ENCODE results near the gene CDH23. TPM values are rescaled to one million over a fixed set of nuclear protein-coding genes. Genes with fewer than 3 reads are reported as not detected.

CDH23 gene
- total RNA-seq, 4 donors from 2014 or later, result 14.4 to 29.6 (median 19.7) TPM

GRCh38 chr10:71578069-71578468, 181.3 kb downstream of the CDH23 start:
- Histone ChIP-seq H3K9me3 (no peaks in the 10 kb centered on the region), H3K27ac (replicated peaks in 1 of 4) (no peak overlapping the region), H3K36me3 (peaks cover 0 to 8% (median 0%) of the 10 kb centered on the region in 4 donors), H3K27me3 (no peaks in the 10 kb centered on the region), H3K4me3 (no peak overlapping the region), H3K4me1 (peaks cover 0 to 16% (median 14%) of the 10 kb centered on the region in 4 donors)
- no peak for DNase-seq (ENCODE audit: extremely low spot score)
- intact Hi-C loops (cut with DNase I), result no loop called here
- 88% methylated on average over 10 of the region's 10 CpGs for WGBS
- TF ChIP-seq POLR2A (IDR thresholded peaks at IDR 0.05; ENCODE audit: low read depth) (no peak), EP300 (IDR thresholded peaks at IDR 0.05) (no peak)
- TF ChIP-seq, protein P1, sequence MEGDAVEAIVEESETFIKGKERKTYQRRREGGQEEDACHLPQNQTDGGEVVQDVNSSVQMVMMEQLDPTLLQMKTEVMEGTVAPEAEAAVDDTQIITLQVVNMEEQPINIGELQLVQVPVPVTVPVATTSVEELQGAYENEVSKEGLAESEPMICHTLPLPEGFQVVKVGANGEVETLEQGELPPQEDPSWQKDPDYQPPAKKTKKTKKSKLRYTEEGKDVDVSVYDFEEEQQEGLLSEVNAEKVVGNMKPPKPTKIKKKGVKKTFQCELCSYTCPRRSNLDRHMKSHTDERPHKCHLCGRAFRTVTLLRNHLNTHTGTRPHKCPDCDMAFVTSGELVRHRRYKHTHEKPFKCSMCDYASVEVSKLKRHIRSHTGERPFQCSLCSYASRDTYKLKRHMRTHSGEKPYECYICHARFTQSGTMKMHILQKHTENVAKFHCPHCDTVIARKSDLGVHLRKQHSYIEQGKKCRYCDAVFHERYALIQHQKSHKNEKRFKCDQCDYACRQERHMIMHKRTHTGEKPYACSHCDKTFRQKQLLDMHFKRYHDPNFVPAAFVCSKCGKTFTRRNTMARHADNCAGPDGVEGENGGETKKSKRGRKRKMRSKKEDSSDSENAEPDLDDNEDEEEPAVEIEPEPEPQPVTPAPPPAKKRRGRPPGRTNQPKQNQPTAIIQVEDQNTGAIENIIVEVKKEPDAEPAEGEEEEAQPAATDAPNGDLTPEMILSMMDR (IDR thresholded peaks at IDR 0.05), result no peak

GRCh38 chr10:71579668-71580067, 182.9 kb downstream of the CDH23 start:
- H3K36me3 ChIP-seq, result peaks cover 0 to 2% (median 0%) of the 10 kb centered on the region in 4 donors
- intact Hi-C loops (cut with DNase I), result no loop called here
- no peak for DNase-seq (ENCODE audit: extremely low spot score)
- no peaks in the 10 kb centered on the region for H3K27me3 ChIP-seq
- H3K4me3 ChIP-seq, result no peak overlapping the region
- 97% methylated on average over 4 of the region's 5 CpGs for WGBS
- peaks cover 0 to 15% (median 14%) of the 10 kb centered on the region in 4 donors for H3K4me1 ChIP-seq
- TF ChIP-seq POLR2AphosphoS5 (IDR thresholded peaks at IDR 0.05), result no peak
- no peak for TF ChIP-seq EP300 (IDR thresholded peaks at IDR 0.05)
- no peak for TF ChIP-seq POLR2A (IDR thresholded peaks at IDR 0.05; ENCODE audit: low read depth)
- TF ChIP-seq, protein P1 (IDR thresholded peaks at IDR 0.05), result no peak
- H3K27ac ChIP-seq (replicated peaks in 1 of 4), result no peak overlapping the region
- H3K9me3 ChIP-seq, result no peaks in the 10 kb centered on the region

DNA sequence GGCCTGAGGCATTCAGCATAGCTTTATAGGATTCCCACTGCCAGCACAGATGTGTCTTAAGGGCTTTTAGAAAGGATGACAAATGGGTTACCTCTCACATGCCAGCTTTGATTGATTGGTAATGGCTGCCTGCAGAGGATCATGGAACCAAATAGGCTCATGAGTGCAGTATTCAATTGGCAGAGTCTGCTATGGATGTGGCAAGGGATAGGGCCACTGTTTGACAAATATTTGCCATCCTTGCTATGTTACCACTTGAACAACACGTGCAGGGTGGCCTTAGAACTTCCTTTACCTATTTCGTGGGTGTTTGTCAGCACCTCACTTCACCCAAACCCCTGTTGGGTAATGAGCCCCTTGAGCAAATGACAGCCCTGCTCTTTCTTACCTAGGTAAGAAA, 183.7 kb downstream of the CDH23 start:
- Histone ChIP-seq H3K27me3 (no peaks in the 10 kb centered on the region), H3K9me3 (no peaks in the 10 kb centered on the region), H3K27ac (replicated peaks in 1 of 4) (no peak overlapping the region), H3K36me3 (no peaks in the 10 kb centered on the region), H3K4me3 (no peak overlapping the region), H3K4me1 (peaks cover 0 to 9% (median 7%) of the 10 kb centered on the region in 4 donors)
- WGBS, result 83% methylated on average over 2 of the region's 2 CpGs
- intact Hi-C loops (cut with DNase I), result no loop called here
- TF ChIP-seq, protein P1 (IDR thresholded peaks at IDR 0.05), result no peak
- TF ChIP-seq POLR2AphosphoS5 (IDR thresholded peaks at IDR 0.05), result no peak
- TF ChIP-seq POLR2A (IDR thresholded peaks at IDR 0.05; ENCODE audit: low read depth), result no peak
- no peak for TF ChIP-seq EP300 (IDR thresholded peaks at IDR 0.05)
- DNase-seq (ENCODE audit: extremely low spot score), result no peak

GRCh38 chr10:71580926-71581325, 184.2 kb downstream of the CDH23 start:
- DNase-seq (ENCODE audit: extremely low spot score), result no peak
- Histone ChIP-seq H3K4me1 (peaks cover 0 to 4% (median 2%) of the 10 kb centered on the region in 4 donors), H3K36me3 (no peaks in the 10 kb centered on the region), H3K9me3 (no peaks in the 10 kb centered on the region), H3K27ac (replicated peaks in 1 of 4) (no peak overlapping the region), H3K27me3 (no peaks in the 10 kb centered on the region), H3K4me3 (no peak overlapping the region)
- 86% methylated on average over 1 of the region's 2 CpGs for WGBS
- TF ChIP-seq POLR2A (IDR thresholded peaks at IDR 0.05; ENCODE audit: low read depth) (no peak), POLR2AphosphoS5 (IDR thresholded peaks at IDR 0.05) (no peak), EP300 (IDR thresholded peaks at IDR 0.05) (no peak)
- TF ChIP-seq, protein P1 (IDR thresholded peaks at IDR 0.05), result no peak
- intact Hi-C loops (cut with DNase I), result no loop called here

DNA sequence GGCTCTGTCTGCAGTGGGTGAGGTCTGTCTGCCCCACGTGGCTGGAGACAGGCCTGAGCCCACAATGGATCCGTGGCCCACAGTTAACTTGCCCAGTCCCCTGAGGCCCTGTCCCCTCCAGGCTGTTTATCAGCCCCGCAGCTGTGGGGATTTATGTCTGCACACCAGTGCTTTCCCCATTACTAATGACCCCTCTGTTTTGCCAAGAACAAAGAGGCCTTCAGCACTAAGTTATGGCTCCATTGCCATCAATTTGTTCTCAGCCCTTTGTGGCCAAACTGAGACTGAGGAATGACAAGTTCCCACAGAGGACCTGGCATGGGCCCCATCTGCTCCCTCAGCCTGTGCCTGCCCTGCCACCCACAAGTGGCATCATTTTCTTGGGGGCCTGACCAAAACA, 184.7 kb downstream of the CDH23 start:
- no CpG with 5 or more reads among the region's 3 CpGs for WGBS
- H3K36me3 ChIP-seq, result no peaks in the 10 kb centered on the region
- H3K4me1 ChIP-seq, result no peaks in the 10 kb centered on the region
- TF ChIP-seq EP300 (IDR thresholded peaks at IDR 0.05) (no peak), POLR2AphosphoS5 (IDR thresholded peaks at IDR 0.05) (no peak)
- intact Hi-C loops (cut with DNase I), result no loop called here
- DNase-seq (ENCODE audit: extremely low spot score), result no peak
- no peak overlapping the region for H3K27ac ChIP-seq (replicated peaks in 1 of 4)
- no peaks in the 10 kb centered on the region for H3K27me3 ChIP-seq
- no peak overlapping the region for H3K4me3 ChIP-seq
- H3K9me3 ChIP-seq, result no peaks in the 10 kb centered on the region
